ENCODE data around the gene EPN1. TPM values are rescaled to one million over a fixed set of nuclear protein-coding genes. Genes with fewer than 3 reads are reported as not detected.

Gene EPN1
- total and polyA plus RNA-seq, 9 of the 15 experiments (the other 6 are each of a cell fraction or from before 2014, with no cell fraction given): 0.08 to 138 (median 12.7) TPM

DNA sequence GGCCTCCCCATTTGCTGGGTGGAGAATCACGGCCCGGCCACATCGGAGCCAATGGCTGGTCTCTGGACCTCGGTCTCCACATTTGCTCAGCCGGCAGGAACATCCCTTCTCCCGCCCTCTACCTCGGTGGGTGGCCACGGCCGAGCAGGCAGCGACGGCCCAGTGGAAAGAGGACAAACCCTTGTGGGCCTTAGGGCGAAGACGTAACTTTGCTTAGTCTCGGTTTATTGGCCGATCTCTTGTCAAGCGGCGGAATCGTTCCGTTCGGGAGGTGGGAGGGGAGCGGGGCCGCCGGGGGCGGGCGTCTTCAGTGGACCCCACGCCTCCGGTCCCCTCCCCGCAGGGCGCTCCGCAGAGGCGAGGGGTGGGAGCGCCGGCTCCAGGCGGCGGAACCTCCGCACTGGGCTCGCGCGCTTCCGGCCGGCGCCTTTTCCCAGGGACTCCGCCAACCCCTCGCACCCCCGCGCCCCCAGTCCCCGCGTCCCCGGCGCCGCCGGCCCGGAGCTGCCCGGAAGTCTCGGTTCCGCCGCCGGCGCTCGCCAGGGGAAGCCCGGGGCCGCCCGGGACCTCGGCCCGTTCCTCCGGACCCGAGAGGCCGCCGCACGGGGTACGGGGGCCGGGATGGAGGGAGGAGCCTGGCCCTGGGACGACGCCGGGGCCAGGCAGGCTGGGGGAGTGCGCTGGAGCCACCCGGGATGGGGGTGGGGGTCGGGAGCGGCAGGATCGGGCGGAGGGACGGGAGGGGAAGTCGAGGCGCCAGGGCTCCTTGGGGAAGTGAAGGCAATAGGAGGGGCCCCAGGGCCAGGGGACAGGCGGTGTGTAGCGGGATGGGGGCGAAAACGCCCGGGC, 34.2 kb upstream of the EPN1 start, which contains the start of gene ZNF580 (continued):
- TF ChIP-seq, protein P1, sequence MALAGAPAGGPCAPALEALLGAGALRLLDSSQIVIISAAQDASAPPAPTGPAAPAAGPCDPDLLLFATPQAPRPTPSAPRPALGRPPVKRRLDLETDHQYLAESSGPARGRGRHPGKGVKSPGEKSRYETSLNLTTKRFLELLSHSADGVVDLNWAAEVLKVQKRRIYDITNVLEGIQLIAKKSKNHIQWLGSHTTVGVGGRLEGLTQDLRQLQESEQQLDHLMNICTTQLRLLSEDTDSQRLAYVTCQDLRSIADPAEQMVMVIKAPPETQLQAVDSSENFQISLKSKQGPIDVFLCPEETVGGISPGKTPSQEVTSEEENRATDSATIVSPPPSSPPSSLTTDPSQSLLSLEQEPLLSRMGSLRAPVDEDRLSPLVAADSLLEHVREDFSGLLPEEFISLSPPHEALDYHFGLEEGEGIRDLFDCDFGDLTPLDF (CRISPR knock-in tag; IDR thresholded peaks at IDR 0.05): no peak
- TF ChIP-seq RBFOX2 (IDR thresholded peaks at IDR 0.05; ENCODE audit: low read depth, low read length) (peak; percentile 73), CREM (IDR thresholded peaks at IDR 0.05; ENCODE audit: low read depth) (0 out of 2 replicates have a peak, but pooled peaks have one; percentile 24), HNRNPK (IDR thresholded peaks at IDR 0.05; ENCODE audit: low read depth, low read length, poor library complexity, severe bottlenecking) (peak; percentile 23), SUPT5H (IDR thresholded peaks at IDR 0.05) (peak; percentile 23; the same call in 1 of the 2 replicates), RBM34 (IDR thresholded peaks at IDR 0.05; ENCODE audit: borderline replicate concordance, insufficient read depth, low read length) (no peak), ESRRA (IDR thresholded peaks at IDR 0.05; ENCODE audit: borderline replicate concordance, low read depth) (no peak), SMAD1 (IDR thresholded peaks at IDR 0.05; ENCODE audit: low read depth, low read length, partially characterized antibody) (no peak), TEAD4 (IDR thresholded peaks at IDR 0.05; ENCODE audit: low read length) (0 out of 2 replicates have a peak, but pooled peaks have one; percentile 18), TEAD4 (CRISPR knock-in tag; IDR thresholded peaks at IDR 0.05; ENCODE audit: borderline replicate concordance) (no peak), CBFA2T2 (conservative IDR thresholded peaks at IDR 0.05) (no peak), ZFPM2 (CRISPR knock-in tag; IDR thresholded peaks at IDR 0.05) (no peak), MED1 (CRISPR knock-in tag; IDR thresholded peaks at IDR 0.05; ENCODE audit: borderline replicate concordance) (no peak), THRAP3 (IDR thresholded peaks at IDR 0.05; ENCODE audit: borderline replicate concordance) (no peak), CBX2 (IDR thresholded peaks at IDR 0.05; ENCODE audit: insufficient read depth, low read length, poor library complexity, severe bottlenecking) (no peak), RNF2 (IDR thresholded peaks at IDR 0.05) (no peak), ZNF77 (CRISPR knock-in tag; IDR thresholded peaks at IDR 0.05) (no peak), CBX3 (IDR thresholded peaks at IDR 0.05; ENCODE audit: borderline replicate concordance in 1 of 2, low read length in 2 of 2) (no peak; a peak in 1 of 3 replicates)
- TF ChIP-seq, protein P2, sequence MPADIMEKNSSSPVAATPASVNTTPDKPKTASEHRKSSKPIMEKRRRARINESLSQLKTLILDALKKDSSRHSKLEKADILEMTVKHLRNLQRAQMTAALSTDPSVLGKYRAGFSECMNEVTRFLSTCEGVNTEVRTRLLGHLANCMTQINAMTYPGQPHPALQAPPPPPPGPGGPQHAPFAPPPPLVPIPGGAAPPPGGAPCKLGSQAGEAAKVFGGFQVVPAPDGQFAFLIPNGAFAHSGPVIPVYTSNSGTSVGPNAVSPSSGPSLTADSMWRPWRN (IDR thresholded peaks at IDR 0.05; ENCODE audit: low read depth): no peak
- TF ChIP-seq, protein P3, sequence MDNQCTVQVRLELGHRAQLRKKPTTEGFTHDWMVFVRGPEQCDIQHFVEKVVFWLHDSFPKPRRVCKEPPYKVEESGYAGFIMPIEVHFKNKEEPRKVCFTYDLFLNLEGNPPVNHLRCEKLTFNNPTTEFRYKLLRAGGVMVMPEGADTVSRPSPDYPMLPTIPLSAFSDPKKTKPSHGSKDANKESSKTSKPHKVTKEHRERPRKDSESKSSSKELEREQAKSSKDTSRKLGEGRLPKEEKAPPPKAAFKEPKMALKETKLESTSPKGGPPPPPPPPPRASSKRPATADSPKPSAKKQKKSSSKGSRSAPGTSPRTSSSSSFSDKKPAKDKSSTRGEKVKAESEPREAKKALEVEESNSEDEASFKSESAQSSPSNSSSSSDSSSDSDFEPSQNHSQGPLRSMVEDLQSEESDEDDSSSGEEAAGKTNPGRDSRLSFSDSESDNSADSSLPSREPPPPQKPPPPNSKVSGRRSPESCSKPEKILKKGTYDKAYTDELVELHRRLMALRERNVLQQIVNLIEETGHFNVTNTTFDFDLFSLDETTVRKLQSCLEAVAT (IDR thresholded peaks at IDR 0.05): 0 out of 4 replicates have a peak, but pooled peaks of 1 of the 2 experiments have one; percentile 3
- TF ChIP-seq, protein P4, sequence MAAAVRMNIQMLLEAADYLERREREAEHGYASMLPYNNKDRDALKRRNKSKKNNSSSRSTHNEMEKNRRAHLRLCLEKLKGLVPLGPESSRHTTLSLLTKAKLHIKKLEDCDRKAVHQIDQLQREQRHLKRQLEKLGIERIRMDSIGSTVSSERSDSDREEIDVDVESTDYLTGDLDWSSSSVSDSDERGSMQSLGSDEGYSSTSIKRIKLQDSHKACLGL (CRISPR knock-in tag; IDR thresholded peaks at IDR 0.05; ENCODE audit: borderline replicate concordance, poor library complexity, severe bottlenecking): no peak
